ENCODE measurements around the gene VSIG10L.

DNA sequence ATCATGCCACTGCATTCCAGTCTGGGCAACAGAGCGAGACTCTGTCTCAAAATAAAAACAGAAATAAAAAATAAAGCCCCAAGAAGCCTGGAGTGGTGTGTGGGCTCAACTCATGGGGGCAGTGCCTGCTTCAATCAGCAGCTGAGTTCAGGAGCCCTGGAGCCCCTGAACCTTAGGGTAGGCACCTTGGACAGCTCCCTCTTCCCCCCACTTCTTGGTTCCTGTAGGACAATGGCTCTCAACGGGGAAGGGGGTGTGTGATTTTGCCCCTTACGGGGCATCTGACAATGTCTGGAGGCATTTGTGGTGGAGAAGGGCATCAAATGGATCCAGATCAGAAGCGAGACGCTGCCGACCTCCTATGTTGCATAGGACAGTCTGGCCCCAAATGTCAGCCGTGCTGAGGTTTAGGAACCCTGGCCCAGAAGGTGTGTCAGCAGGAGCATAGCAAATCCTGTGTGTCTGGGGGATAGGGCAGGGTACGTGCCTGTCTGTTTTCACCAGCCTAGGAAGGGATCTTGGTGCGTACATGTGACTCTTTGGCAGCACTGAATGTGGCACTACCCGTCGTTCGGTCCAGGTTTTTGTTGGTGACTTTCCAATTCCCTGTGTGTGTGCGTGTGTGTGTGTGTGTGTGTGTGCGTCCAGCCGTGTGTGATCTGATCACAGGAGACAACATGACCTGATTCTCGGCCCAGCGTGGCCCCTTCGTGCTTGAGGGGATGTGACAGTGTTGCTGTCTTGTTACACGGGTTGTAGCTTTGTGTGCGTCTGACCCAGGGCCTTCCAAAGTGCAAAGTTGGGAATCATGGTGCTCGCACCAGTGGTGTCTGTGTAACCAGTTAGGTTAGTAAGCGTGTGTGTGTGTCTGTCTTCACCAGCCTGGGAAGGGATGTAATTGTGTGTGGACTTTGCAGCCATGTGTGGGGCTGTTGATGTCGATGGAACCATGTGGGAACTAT is 23.0 kb downstream of the VSIG10L start:
- TF ChIP-seq, protein P1, sequence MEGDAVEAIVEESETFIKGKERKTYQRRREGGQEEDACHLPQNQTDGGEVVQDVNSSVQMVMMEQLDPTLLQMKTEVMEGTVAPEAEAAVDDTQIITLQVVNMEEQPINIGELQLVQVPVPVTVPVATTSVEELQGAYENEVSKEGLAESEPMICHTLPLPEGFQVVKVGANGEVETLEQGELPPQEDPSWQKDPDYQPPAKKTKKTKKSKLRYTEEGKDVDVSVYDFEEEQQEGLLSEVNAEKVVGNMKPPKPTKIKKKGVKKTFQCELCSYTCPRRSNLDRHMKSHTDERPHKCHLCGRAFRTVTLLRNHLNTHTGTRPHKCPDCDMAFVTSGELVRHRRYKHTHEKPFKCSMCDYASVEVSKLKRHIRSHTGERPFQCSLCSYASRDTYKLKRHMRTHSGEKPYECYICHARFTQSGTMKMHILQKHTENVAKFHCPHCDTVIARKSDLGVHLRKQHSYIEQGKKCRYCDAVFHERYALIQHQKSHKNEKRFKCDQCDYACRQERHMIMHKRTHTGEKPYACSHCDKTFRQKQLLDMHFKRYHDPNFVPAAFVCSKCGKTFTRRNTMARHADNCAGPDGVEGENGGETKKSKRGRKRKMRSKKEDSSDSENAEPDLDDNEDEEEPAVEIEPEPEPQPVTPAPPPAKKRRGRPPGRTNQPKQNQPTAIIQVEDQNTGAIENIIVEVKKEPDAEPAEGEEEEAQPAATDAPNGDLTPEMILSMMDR (IDR thresholded peaks at IDR 0.05; ENCODE audit: borderline replicate concordance, extremely low read depth, low read length, poor library complexity, severe bottlenecking) = no peak
- TF ChIP-seq EZH2 (IDR thresholded peaks at IDR 0.05; ENCODE audit: borderline replicate concordance, low read depth, low read length, severe bottlenecking) = no peak

Measured in DND-41 (cell line).